Astrocyte (in vitro differentiated cells and primary cell): ENCODE measurements around the gene EPHB2. TPM values are rescaled to one million over a fixed set of nuclear protein-coding genes. Genes with fewer than 3 reads are reported as not detected.

Experiments
- DNase-seq: peaks from one replicate; pipeline ENCODE4 v3.0.0-alpha.2; 2010; ENCODE audit warnings: low read depth
- FAIRE-seq: peaks from 2 replicates; lab custom pipeline; 2011; peaks lifted over from hg19 to GRCh38; lab: Jason Lieb, UNC
- H2AFZ ChIP-seq: 2 replicates; pipeline ENCODE4 v1.6.0; 2012; ENCODE audit warnings: low read depth, low read length, inconsistent platforms
- H3K27ac ChIP-seq: 2 replicates; pipeline ENCODE4 v1.5.1; 2011; ENCODE audit warnings: low read depth, low read length, inconsistent platforms
- H3K27me3 ChIP-seq: 2 replicates; pipeline ENCODE4 v1.6.0; 2011; ENCODE audit warnings: low read length, inconsistent platforms; ENCODE audit not compliant: insufficient read depth
- H3K36me3 ChIP-seq: 2 replicates; pipeline ENCODE4 v1.5.1; 2011; ENCODE audit warnings: low read length, inconsistent platforms; ENCODE audit not compliant: insufficient read depth
- H3K4me1 ChIP-seq: 2 replicates; pipeline ENCODE4 v1.5.1; 2011; ENCODE audit warnings: low read length, inconsistent platforms; ENCODE audit not compliant: insufficient read depth
- H3K4me2 ChIP-seq: 2 replicates; pipeline ENCODE4 v1.6.0; 2012; ENCODE audit warnings: low read length, inconsistent platforms
- H3K4me3 ChIP-seq: 2 replicates; pipeline ENCODE4 v1.5.1; 2011; ENCODE audit warnings: low read depth, mild to moderate bottlenecking, low read length, inconsistent platforms; ENCODE audit not compliant: insufficient read depth
- H3K79me2 ChIP-seq: 2 replicates; pipeline ENCODE4 v1.6.0; 2012; ENCODE audit warnings: mild to moderate bottlenecking, low read length, inconsistent platforms; ENCODE audit not compliant: insufficient read depth
- H3K9ac ChIP-seq: 2 replicates; pipeline ENCODE4 v1.6.0; 2012; ENCODE audit warnings: mild to moderate bottlenecking, low read length, inconsistent platforms
- H3K9me3 ChIP-seq: 2 replicates; pipeline ENCODE4 v1.5.1; 2012; ENCODE audit warnings: low read depth, mild to moderate bottlenecking, low read length, inconsistent platforms; ENCODE audit not compliant: insufficient read depth
- H4K20me1 ChIP-seq: 2 replicates; pipeline ENCODE4 v1.6.0; 2012; ENCODE audit warnings: low read length, inconsistent platforms; ENCODE audit not compliant: insufficient read depth
- H3K27ac Mint-ChIP-seq: one replicate; pipeline ENCODE4 v1.8.0; 2021; ENCODE audit warnings: mild to moderate bottlenecking, mixed read lengths; ENCODE audit not compliant: unreplicated experiment
- H3K27me3 Mint-ChIP-seq: one replicate; pipeline ENCODE4 v1.8.0; 2021; ENCODE audit warnings: low read depth, mixed read lengths; ENCODE audit not compliant: unreplicated experiment
- H3K36me3 Mint-ChIP-seq: one replicate; pipeline ENCODE4 v1.8.0; 2021; ENCODE audit warnings: low read depth, mixed read lengths; ENCODE audit not compliant: unreplicated experiment
- H3K4me1 Mint-ChIP-seq: one replicate; pipeline ENCODE4 v1.8.0; 2021; ENCODE audit warnings: low read depth, mixed read lengths; ENCODE audit not compliant: unreplicated experiment
- H3K4me3 Mint-ChIP-seq: one replicate; pipeline ENCODE4 v1.8.0; 2021; ENCODE audit warnings: mild to moderate bottlenecking, moderate library complexity, mixed read lengths; ENCODE audit not compliant: unreplicated experiment
- H3K9me3 Mint-ChIP-seq: one replicate; pipeline ENCODE4 v1.8.0; 2021; ENCODE audit warnings: mild to moderate bottlenecking, mixed read lengths; ENCODE audit not compliant: unreplicated experiment
- EZH2 ChIP-seq: IDR thresholded peaks from 2 replicates; pipeline ENCODE4 v1.6.1; 2012; ENCODE audit warnings: mild to moderate bottlenecking, low read length, inconsistent platforms; ENCODE audit not compliant: insufficient read depth
- total RNA-seq: library from RNA; stranded (reverse); gene quantifications from 2 replicates; pipeline ENCODE4 v1.2.1, GENCODE V29; 2021
- TF ChIP-seq, protein P1 (sequence below): IDR thresholded peaks from 2 replicates; pipeline ENCODE4 v1.5.1; 2011; ENCODE audit warnings: low read depth, mild to moderate bottlenecking, inconsistent platforms, low read length, moderate library complexity; ENCODE audit not compliant: insufficient read depth

EPHB2 gene
- total RNA-seq, 1 donor from 2014 or later = 8.4 TPM

DNA sequence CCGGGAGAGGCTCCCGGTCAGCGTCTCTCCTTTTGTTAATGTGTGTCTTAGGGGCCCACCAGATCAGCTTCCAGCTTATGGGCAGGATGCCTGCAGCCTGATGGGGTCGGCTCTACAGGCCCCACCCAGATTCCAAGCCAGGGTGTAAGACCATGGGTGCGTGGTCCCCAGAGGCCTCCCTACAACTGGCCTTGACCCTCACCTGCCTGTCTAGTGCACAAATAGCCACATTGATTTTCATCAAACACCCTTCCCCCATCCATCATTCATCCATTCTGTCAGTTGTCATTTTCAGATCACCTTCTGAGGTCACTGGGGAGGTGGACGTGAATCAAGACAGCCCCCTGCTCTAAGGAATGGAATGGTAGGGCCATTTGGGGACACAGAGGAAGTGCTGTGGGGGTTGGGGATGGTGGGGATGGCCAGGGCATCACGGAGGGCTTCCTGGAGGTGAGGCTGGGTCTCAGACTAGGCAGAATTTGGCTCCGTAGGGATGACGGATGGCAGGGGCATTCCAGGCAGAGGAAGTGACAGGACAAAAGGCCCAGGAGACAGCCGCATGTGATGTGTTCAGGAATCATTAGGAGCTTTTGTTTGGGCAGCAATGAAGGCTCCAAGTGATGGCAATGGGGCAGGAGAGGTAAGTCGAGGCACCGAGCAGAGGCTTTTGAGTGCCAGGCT, 118.8 kb downstream of the EPHB2 start:
- Histone ChIP-seq H3K9me3 (no peaks in the 10 kb centered on the region), H3K9ac (no peak overlapping the region), H2AFZ (no peak overlapping the region), H3K4me2 (no peak overlapping the region), H3K36me3 (no peaks in the 10 kb centered on the region), H3K27me3 (no peaks in the 10 kb centered on the region), H4K20me1 (peaks cover 25% of the 10 kb centered on the region), H3K4me1 (peaks cover 70% of the 10 kb centered on the region), H3K4me3 (no peak overlapping the region), H3K79me2 (peaks cover 4% of the 10 kb centered on the region), H3K27ac (no peak overlapping the region)
- Mint-ChIP-seq H3K36me3 (no peaks in the 10 kb centered on the region), H3K9me3 (no peaks in the 10 kb centered on the region), H3K27me3 (no peaks in the 10 kb centered on the region), H3K27ac (no peak overlapping the region), H3K4me3 (peak overlapping the region; percentile 40), H3K4me1 (peaks cover 44% of the 10 kb centered on the region)
- TF ChIP-seq EZH2 = no peak
- TF ChIP-seq, protein P1, sequence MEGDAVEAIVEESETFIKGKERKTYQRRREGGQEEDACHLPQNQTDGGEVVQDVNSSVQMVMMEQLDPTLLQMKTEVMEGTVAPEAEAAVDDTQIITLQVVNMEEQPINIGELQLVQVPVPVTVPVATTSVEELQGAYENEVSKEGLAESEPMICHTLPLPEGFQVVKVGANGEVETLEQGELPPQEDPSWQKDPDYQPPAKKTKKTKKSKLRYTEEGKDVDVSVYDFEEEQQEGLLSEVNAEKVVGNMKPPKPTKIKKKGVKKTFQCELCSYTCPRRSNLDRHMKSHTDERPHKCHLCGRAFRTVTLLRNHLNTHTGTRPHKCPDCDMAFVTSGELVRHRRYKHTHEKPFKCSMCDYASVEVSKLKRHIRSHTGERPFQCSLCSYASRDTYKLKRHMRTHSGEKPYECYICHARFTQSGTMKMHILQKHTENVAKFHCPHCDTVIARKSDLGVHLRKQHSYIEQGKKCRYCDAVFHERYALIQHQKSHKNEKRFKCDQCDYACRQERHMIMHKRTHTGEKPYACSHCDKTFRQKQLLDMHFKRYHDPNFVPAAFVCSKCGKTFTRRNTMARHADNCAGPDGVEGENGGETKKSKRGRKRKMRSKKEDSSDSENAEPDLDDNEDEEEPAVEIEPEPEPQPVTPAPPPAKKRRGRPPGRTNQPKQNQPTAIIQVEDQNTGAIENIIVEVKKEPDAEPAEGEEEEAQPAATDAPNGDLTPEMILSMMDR = no peak
- FAIRE-seq = no peak
- DNase-seq = no peak

DNA sequence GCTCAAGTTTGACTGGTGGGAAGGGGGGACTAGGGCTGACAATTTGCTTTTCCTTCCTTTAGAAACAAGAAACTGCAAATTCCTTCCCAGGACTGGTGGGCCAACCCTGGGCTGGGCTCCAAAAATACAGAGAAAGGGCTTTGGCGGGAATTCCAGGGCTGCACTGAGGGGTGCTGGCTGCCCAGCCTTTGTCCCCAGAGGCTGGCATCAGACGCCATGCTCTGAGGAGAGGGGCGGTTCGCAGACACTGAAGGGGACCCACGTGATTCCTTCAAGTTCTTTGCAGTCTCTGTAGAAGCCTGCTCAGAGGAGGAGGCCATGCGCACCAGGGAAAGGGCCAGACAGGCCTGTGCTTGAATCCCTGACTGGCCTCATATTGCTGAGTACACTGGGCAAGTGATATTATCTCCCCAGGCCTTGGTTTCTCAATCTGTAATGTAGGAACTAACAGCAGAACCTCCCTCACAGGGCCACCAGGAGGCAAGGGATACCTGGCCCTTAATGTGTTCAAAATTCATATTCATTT, 119.5 kb downstream of the EPHB2 start:
- Mint-ChIP-seq H3K4me3 (no peak overlapping the region), H3K36me3 (no peaks in the 10 kb centered on the region), H3K9me3 (no peaks in the 10 kb centered on the region), H3K4me1 (peaks cover 44% of the 10 kb centered on the region), H3K27me3 (no peaks in the 10 kb centered on the region), H3K27ac (no peak overlapping the region)
- TF ChIP-seq, protein P1 = no peak
- TF ChIP-seq EZH2 = no peak
- Histone ChIP-seq H3K4me2 (no peak overlapping the region), H3K27ac (no peak overlapping the region), H2AFZ (no peak overlapping the region), H3K9ac (no peak overlapping the region), H3K36me3 (no peaks in the 10 kb centered on the region), H3K4me3 (no peak overlapping the region), H3K4me1 (peaks cover 70% of the 10 kb centered on the region), H3K27me3 (no peaks in the 10 kb centered on the region), H3K79me2 (peaks cover 4% of the 10 kb centered on the region), H4K20me1 (peaks cover 25% of the 10 kb centered on the region), H3K9me3 (no peaks in the 10 kb centered on the region)
- DNase-seq = no peak
- FAIRE-seq = no peak

DNA sequence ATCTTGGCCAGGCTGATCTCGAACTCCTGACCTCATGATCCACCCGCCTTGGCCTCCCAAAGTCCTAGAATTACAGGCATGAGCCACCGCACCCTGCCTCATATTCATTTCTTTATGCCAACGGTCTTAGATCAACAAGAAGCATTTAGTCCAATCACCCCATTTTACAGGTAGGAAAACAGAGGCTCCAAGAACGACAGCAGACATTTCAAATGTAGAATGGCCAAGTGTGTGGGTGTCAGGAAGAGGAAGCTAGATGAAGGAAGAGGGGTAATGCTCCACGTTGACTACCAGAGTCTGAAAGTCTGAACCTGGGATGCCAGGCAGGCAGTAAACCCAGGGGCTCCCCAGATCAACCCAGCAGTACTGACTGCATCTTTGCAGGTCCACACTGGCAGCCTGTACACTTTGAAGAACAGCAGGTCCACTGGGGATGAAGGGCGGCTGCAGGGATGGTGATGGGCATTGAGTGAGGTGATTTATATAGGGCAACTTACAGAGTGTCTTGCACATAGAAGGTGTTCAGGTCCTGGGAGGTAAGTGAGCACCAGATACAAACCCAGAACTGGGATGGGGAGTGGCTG, 120.2 kb downstream of the EPHB2 start:
- H3K27ac Mint-ChIP-seq = no peak overlapping the region
- H3K9me3 Mint-ChIP-seq = no peaks in the 10 kb centered on the region

More for the DNA sequence above, 120.2 kb downstream of the EPHB2 start:
- TF ChIP-seq EZH2 = no peak
- TF ChIP-seq, protein P1 = no peak
- Histone ChIP-seq H2AFZ (no peak overlapping the region), H3K36me3 (no peaks in the 10 kb centered on the region), H3K4me2 (no peak overlapping the region), H3K9me3 (no peaks in the 10 kb centered on the region), H3K9ac (no peak overlapping the region), H3K4me3 (no peak overlapping the region), H3K27ac (peak overlapping the region; percentile 85), H3K79me2 (peaks cover 4% of the 10 kb centered on the region), H3K4me1 (peaks cover 72% of the 10 kb centered on the region), H4K20me1 (peaks cover 17% of the 10 kb centered on the region), H3K27me3 (no peaks in the 10 kb centered on the region)
- Mint-ChIP-seq H3K4me3 (peak overlapping the region; percentile 42), H3K27me3 (no peaks in the 10 kb centered on the region), H3K4me1 (peaks cover 39% of the 10 kb centered on the region), H3K36me3 (no peaks in the 10 kb centered on the region)
- FAIRE-seq (no peak), DNase-seq (no peak)
